WTC11 (cell line): Measurements from ENCODE around the gene PRR22.
"Not testable (repeated sequence)": the region's sequence is repeated elsewhere in the genome, so short reads cannot be mapped to it uniquely, and the experiment has no call there.

ENCODE experiments used
- FOXK1 ChIP-seq: sonication (generic); formaldehyde crosslinking; IDR thresholded peaks from 2 replicates; pipeline ENCODE4 v1.8.0; 2022; ENCODE audit warnings: mild to moderate bottlenecking, moderate library complexity, missing genetic modification reagents
- PREB ChIP-seq: sonication (generic); formaldehyde crosslinking; IDR thresholded peaks from 2 replicates; pipeline ENCODE4 v1.8.1; 2022; ENCODE audit warnings: mild to moderate bottlenecking, missing genetic modification reagents, moderate library complexity, borderline replicate concordance
- TF ChIP-seq, protein P1 (sequence below): sonication (generic); formaldehyde crosslinking; IDR thresholded peaks from 2 replicates; pipeline ENCODE4 v1.8.1; 2022; ENCODE audit warnings: low read depth, missing genetic modification reagents, borderline replicate concordance
- TF ChIP-seq, protein P2 (sequence below): sonication (generic); formaldehyde crosslinking; IDR thresholded peaks from 2 replicates; pipeline ENCODE4 v1.8.0; 2022; ENCODE audit warnings: missing genetic modification reagents

DNA sequence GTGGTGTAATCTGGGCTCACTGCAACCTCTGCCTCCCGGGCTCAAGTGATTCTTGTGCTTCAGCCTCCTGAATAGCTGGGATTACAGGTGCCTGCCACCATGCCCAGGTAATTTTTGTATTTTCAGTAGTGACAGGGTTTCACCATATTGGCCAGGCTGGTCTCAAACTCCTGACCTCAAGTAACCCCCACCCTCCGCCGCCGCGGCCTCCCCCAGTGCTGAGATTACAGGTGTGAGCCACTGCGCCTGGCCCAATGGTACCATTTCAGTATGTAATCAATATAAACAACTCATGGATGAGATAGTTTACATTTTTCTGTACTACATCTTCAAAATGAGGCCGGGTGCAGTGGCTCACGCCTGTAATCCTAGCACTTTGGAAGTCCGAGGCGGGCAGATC, 39.5 kb downstream of the PRR22 start:
- TF ChIP-seq, protein P1, sequence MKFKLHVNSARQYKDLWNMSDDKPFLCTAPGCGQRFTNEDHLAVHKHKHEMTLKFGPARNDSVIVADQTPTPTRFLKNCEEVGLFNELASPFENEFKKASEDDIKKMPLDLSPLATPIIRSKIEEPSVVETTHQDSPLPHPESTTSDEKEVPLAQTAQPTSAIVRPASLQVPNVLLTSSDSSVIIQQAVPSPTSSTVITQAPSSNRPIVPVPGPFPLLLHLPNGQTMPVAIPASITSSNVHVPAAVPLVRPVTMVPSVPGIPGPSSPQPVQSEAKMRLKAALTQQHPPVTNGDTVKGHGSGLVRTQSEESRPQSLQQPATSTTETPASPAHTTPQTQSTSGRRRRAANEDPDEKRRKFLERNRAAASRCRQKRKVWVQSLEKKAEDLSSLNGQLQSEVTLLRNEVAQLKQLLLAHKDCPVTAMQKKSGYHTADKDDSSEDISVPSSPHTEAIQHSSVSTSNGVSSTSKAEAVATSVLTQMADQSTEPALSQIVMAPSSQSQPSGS: not testable (repeated sequence)
- not testable (repeated sequence) for TF ChIP-seq PREB, FOXK1 (CRISPR knock-in tag)
- TF ChIP-seq, protein P2, sequence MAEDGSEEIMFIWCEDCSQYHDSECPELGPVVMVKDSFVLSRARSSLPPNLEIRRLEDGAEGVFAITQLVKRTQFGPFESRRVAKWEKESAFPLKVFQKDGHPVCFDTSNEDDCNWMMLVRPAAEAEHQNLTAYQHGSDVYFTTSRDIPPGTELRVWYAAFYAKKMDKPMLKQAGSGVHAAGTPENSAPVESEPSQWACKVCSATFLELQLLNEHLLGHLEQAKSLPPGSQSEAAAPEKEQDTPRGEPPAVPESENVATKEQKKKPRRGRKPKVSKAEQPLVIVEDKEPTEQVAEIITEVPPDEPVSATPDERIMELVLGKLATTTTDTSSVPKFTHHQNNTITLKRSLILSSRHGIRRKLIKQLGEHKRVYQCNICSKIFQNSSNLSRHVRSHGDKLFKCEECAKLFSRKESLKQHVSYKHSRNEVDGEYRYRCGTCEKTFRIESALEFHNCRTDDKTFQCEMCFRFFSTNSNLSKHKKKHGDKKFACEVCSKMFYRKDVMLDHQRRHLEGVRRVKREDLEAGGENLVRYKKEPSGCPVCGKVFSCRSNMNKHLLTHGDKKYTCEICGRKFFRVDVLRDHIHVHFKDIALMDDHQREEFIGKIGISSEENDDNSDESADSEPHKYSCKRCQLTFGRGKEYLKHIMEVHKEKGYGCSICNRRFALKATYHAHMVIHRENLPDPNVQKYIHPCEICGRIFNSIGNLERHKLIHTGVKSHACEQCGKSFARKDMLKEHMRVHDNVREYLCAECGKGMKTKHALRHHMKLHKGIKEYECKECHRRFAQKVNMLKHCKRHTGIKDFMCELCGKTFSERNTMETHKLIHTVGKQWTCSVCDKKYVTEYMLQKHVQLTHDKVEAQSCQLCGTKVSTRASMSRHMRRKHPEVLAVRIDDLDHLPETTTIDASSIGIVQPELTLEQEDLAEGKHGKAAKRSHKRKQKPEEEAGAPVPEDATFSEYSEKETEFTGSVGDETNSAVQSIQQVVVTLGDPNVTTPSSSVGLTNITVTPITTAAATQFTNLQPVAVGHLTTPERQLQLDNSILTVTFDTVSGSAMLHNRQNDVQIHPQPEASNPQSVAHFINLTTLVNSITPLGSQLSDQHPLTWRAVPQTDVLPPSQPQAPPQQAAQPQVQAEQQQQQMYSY (CRISPR knock-in tag): not testable (repeated sequence)
